ENCODE results near the gene CRISPLD2. TPM values are rescaled to one million over a fixed set of nuclear protein-coding genes. Genes with fewer than 3 reads are reported as not detected.
A peak's percentile ranks its signal among the peaks of the same experiment; 100 is the strongest.

CRISPLD2 gene
- polyA plus RNA-seq, 1 experiment = 103 TPM

DNA sequence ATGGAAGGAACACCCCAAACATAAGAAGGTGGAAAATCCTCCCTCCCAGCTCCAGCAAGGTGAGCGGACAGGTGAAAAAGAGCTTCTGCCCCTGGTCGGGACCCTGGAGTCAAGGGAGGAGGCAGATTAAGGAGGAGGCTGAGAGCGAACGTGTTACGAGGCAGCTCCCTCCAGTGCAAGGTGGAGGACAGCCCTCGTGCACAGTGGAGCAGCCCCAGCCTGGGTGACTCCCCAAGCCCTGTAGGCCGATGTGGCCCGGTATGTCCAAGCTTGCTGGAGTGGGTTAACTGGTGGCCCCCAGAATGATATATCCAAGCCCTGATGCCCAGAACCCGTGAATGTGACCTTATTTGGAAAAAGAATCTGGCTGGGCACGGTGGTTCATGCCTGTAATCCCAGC, 15.5 kb upstream of the CRISPLD2 start:
- H3K9me3 ChIP-seq (ENCODE audit: control insufficient read depth, insufficient read depth, low read length) = peaks cover 4% of the 10 kb centered on the region
- H3K27me3 ChIP-seq (ENCODE audit: control insufficient read depth, insufficient read depth, low read length) = no peaks in the 10 kb centered on the region
- H3K27ac ChIP-seq (ENCODE audit: low read depth, low read length) = no peak overlapping the region
- CTCF ChIA-PET = no interaction called here
- POLR2A ChIA-PET = no interaction called here
- no peak for DNase-seq (ENCODE audit: low read depth, low spot score)
- no peak for TF ChIP-seq CTCF (IDR thresholded peaks at IDR 0.05; ENCODE audit: low read depth, low read length)
- H3K4me3 ChIP-seq (ENCODE audit: low read depth, low read length) = no peak overlapping the region

DNA sequence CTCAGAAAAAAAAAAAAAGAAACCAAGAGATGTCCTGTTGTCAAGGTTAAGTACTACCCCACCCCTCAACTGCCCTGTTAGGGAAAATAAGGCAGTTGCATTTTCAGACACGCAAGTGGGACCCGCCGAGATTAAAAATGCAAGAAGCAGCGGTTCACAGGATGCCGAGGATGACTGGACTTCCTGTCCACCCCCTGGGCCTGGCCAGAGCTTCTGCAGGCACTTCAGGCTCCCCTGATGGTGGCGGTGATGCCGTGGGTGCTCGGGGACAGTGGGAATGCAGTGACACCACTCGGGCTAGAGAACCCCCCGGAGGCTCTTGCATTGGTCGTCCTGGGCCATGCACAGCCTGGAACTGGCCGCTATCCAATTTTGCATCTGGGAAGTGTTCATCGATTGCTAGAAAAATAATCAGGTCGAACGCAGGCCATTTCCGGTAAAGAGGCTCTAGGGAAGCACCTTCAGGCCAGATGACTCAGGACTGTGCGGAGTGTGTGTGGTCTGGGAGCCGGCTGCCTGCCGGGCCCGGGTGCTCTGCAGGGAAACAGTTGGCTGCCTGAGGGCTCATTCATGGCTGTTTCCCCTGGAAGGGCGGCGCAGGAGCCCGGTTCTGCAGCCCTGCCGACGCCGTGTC, 13.4 kb upstream of the CRISPLD2 start:
- Histone ChIP-seq H3K27ac (ENCODE audit: low read depth, low read length) (peak overlapping the region; percentile 78), H3K4me3 (ENCODE audit: low read depth, low read length) (no peak overlapping the region), H3K27me3 (ENCODE audit: control insufficient read depth, insufficient read depth, low read length) (no peaks in the 10 kb centered on the region), H3K9me3 (ENCODE audit: control insufficient read depth, insufficient read depth, low read length) (peaks cover 4% of the 10 kb centered on the region)
- TF ChIP-seq CTCF (IDR thresholded peaks at IDR 0.05; ENCODE audit: low read depth, low read length) = no peak
- DNase-seq (ENCODE audit: low read depth, low spot score) = peak; percentile 71
- CTCF ChIA-PET = no interaction called here
- POLR2A ChIA-PET = interaction anchor here (1.5 kb wide), 1 partner anchor 14 kb away, joined by 12 read pairs; the partner anchor contains the start of gene CRISPLD2

DNA sequence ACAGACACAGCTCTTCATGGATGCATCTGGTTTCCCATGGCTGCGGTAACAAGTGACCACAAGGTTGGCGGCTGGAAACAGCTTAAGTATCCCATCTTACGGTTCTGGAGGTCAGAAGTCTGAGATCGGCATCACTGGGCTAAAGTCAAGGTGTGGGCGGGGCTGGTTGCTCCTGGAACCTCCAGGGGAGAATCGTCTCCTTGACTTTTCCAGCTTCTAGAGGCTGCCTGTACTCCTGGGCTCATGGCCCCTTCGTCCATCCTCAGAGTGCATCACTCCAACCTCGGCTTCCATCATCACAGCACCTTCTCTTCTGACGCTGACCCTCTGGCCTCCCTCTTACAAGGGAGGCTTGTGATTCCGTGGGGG, 12.9 kb upstream of the CRISPLD2 start:
- peak overlapping the region; percentile 78 for H3K27ac ChIP-seq (ENCODE audit: low read depth, low read length)
- no peaks in the 10 kb centered on the region for H3K27me3 ChIP-seq (ENCODE audit: control insufficient read depth, insufficient read depth, low read length)
- CTCF ChIA-PET = no interaction called here
- H3K4me3 ChIP-seq (ENCODE audit: low read depth, low read length) = no peak overlapping the region
- peaks cover 4% of the 10 kb centered on the region for H3K9me3 ChIP-seq (ENCODE audit: control insufficient read depth, insufficient read depth, low read length)
- no peak for TF ChIP-seq CTCF (IDR thresholded peaks at IDR 0.05; ENCODE audit: low read depth, low read length)
- POLR2A ChIA-PET = interaction anchor here (1.5 kb wide), 1 partner anchor 13 kb away, joined by 12 read pairs; the partner anchor contains the start of gene CRISPLD2
- DNase-seq (ENCODE audit: low read depth, low spot score) = no peak

GRCh38 chr16:84807776-84808175, 12.0 kb upstream of the CRISPLD2 start:
- H3K4me3 ChIP-seq (ENCODE audit: low read depth, low read length) = no peak overlapping the region
- H3K27me3 ChIP-seq (ENCODE audit: control insufficient read depth, insufficient read depth, low read length) = peaks cover 3% of the 10 kb centered on the region
- no peak for TF ChIP-seq CTCF (IDR thresholded peaks at IDR 0.05; ENCODE audit: low read depth, low read length)
- H3K9me3 ChIP-seq (ENCODE audit: control insufficient read depth, insufficient read depth, low read length) = peaks cover 4% of the 10 kb centered on the region
- no peak overlapping the region for H3K27ac ChIP-seq (ENCODE audit: low read depth, low read length)
- POLR2A ChIA-PET = interaction anchor here (1.8 kb wide), 1 partner anchor 12 kb away, joined by 8 read pairs; the partner anchor contains the start of gene CRISPLD2
- CTCF ChIA-PET = no interaction called here
- no peak for DNase-seq (ENCODE audit: low read depth, low spot score)

GRCh38 chr16:84808826-84809225, 11.0 kb upstream of the CRISPLD2 start:
- Histone ChIP-seq H3K27ac (ENCODE audit: low read depth, low read length) (no peak overlapping the region), H3K9me3 (ENCODE audit: control insufficient read depth, insufficient read depth, low read length) (peaks cover 9% of the 10 kb centered on the region), H3K4me3 (ENCODE audit: low read depth, low read length) (no peak overlapping the region), H3K27me3 (ENCODE audit: control insufficient read depth, insufficient read depth, low read length) (peaks cover 11% of the 10 kb centered on the region)
- DNase-seq (ENCODE audit: low read depth, low spot score) = no peak
- POLR2A ChIA-PET = interaction anchor here (0.6 to 1.8 kb wide), 2 partner anchors 11 to 13 kb away, joined by 5 to 8 read pairs; partner anchors contain the start of gene CRISPLD2
- no peak for TF ChIP-seq CTCF (IDR thresholded peaks at IDR 0.05; ENCODE audit: low read depth, low read length)
- CTCF ChIA-PET = no interaction called here

Measured in AG04450 (cell line).